SIG-M5 treated with dmso at 0.1 percent for 504 hours (cell line): ENCODE measurements around the gene CCL17.
A peak's percentile ranks its signal among the peaks of the same experiment; 100 is the strongest.
"Not testable (repeated sequence)": the region's sequence is repeated elsewhere in the genome, so short reads cannot be mapped to it uniquely, and the experiment has no call there.

Experiments
- DNase-seq: peaks from one replicate; lab custom pipeline; 2025; ENCODE audit not compliant: unreplicated experiment; lab: John Stamatoyannopoulos, UW

CCL17 gene

DNA sequence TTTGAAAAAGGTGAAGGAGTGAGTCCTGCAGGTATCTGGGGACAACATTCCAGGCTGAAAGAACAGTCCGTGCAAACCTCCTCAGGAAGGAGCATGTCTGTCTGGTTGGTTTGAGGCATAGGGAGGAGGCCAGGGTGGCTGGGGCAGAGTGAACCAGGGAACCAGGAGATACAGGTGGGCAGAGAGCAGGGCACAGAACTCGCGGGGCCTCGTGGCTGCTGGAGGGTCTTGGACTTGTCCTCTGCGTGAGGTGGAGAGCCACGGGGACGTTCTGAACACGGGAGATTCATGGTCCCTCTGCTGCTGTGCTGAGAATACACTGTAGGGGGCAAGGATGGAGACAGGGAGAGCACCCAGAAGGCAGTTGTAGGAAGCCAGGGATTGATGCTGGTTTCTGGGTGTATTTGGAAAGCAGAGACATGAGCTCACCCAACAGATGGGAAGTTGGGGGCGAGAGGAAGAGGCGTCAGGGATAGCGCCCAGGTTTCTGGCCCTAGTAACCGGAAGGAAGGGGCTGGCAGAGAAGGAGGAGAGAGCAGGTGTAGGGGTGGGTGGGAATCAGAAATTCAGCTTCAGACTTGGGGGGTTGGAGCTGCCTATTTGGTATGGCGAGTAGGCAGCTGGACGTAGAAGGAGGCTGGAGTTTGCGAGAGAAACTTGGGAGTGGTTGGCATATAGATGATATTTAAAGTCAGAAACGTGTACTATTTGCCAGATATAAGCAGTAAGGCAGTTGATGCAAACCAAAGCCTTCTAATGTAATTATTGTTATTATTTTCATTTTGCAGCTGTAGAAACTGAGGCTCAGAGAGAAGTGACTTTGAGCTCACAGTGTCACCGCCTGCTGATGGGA lies at the start of gene CCL17:
CCL17 (plus strand) TSS at position 803 of the 853 bp plus-strand sequence. CDS start 9,166 bp downstream, outside the sequence.
- DNase-seq, result no peak

DNA sequence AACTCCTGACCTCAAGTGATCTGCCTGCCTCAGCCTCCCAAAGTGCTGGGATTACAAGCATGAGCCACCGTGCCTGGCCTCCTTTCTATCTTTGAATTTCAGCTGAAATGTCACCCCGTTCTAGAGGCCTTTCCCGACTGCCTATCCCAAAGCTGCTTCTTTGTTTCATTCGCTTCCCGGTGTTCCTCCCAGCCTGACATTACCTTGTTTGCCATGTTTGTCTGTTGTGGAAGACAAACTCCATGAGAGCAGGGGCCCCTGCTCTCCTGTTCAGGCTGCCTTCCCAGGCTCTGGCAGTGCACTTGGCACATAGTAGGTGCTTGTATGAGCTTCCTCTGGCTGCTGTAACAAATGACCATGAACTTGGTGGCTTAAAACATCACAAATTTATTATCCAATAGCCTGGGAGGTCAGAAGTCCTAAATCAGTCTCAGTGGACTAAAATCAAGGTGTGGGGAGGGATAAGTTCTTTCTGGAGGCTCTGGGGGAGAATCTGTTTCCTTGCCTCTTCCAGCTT lies 48.6 kb upstream of the CCL17 start:
- no peak for DNase-seq

DNA sequence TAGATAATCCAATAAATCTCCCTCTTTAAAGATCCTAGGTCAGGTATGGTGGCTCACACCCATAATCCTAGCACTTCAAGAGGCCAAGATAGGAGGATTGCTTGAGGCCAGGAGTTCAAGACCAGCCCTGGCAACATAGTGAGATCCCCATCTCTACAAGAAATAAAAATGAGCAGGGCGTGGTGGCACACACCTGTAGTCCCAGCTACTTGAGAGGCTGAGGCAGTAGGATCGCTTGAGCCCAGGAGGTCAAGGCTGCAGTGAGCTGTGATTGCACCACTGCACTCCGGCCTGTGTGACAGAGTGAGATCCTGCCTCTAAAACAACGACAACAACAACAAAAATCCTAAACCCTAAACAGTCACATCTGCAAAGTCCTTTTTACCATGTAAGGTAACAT lies 48.0 kb upstream of the CCL17 start:
- DNase-seq, result no peak

DNA sequence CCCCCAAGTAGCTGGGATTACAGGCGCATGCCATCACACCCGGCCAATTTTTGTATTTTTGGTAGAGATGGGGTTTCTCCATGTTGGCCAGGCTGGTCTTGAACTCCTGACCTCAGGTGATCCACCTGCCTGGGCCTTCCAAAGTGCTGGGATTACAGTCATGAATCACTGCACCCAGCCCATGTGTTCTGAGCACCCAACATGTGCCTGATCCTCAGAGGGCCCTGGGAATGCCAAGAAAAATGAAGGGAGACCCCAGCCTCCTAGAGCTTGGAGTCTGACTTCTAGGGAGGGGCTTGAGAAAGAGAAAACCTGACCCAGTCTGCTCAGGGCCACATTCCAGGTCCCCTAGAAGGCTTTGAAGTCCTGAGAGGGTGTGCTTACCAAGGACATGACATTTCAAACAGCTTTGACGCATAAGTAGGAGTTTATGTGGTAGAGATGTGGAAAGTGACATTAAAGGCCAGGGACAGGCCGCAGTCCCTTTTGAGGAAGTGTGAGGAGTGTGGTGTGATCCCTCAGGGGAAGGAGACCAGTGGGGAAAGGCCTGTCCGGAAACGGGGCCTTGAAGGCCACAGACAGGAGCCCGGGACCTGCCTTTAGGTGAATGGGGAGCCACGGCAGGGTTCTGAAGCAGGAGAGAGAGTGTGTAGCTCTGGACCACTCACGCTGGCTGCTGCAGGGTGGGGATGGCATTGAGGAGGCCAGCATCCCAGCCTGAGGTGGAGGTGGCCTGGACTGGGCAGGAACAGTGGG lies 47.1 kb upstream of the CCL17 start:
- DNase-seq, result peak; percentile 12

DNA sequence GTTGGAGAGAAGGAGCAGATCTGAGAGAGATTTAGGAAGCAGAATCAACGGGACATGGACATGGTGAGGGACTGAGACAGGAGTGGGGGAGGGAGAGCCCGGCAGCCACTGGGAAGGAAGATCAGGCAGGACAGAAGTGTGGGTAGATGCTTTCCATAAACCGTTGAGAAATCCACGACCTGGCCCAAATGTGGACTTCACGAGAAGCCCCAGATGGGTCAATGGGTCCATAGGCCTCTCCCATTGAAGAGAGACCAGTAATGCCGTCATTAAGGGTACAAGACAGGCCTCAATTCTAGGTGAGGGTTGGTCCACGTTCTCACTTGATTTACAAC lies 46.5 kb upstream of the CCL17 start:
- no peak for DNase-seq

DNA sequence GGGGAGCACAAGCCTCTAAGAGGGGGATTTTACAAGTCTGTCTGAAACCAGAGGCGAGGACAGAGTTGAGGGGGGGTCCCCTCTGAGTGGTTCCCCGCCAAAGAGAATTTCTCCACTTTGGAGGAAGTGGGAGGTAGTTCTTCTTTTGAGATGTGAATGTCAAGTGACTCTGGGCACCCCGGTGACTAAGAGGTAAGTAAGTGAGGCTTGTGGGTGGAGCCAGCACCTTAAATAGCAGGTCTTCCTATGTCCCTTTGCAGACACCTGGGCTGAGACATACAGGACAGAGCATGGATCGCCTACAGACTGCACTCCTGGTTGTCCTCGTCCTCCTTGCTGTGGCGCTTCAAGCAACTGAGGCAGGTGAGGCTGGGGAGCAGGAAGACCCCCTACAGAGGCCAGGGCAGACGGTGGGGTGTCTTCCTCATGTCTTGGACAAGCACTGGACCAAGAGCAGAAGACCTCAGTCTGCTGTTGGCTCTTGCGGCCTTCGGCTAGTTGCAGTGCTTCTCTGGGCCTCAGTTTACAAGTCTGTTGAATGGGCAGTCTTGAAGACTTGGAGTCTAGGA lies 46.0 kb upstream of the CCL17 start, which contains the start of gene CCL22:
CCL22 (plus strand) TSS at position 257 of the 569 bp plus-strand sequence; CDS start at position 291, 34 bp downstream.
- DNase-seq, result no peak

DNA sequence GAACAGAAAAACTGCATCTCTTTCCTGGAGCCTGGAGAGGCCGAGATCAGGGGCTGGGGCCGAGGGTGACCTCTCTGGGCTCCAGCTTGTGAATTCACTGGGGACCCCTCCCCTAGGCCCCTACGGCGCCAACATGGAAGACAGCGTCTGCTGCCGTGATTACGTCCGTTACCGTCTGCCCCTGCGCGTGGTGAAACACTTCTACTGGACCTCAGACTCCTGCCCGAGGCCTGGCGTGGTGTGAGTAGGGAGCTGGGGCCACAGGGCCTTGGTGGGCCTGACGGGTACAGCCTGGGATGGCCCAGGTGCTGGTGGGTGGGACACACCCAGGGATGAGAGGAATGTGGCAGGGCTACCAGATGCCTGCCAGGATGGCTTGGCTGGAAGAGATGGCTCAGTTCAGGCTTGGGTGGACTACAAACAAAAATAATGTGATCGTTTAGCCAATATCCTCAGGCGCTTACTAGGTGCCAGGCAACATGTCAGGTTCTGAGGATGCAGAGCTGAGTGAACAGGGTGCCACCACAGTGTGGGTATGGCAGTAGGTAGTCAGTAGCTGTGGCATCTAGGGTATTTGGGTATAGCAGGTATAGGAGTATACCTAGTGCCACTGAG lies 44.1 kb upstream of the CCL17 start:
- DNase-seq, result no peak

DNA sequence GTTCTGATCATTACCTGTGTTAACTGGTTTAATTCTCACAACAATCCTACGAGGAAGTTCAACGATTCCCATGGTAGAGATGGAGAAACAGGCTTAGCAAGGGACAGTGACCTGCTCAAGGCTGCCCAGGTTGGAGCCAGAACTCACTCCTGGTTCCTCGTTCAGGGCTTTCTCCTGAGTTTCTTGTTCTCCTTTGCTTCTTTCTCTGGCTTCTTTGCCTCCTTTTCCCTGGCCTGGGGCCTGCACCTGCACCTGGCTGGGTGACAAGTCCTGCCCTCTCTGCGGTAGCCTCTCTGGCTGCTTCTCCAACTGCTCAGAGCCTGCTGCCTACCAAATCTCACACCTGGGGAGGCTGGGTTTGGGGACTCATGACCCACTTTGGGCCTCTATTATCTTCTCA lies 43.2 kb upstream of the CCL17 start:
- DNase-seq, result no peak

DNA sequence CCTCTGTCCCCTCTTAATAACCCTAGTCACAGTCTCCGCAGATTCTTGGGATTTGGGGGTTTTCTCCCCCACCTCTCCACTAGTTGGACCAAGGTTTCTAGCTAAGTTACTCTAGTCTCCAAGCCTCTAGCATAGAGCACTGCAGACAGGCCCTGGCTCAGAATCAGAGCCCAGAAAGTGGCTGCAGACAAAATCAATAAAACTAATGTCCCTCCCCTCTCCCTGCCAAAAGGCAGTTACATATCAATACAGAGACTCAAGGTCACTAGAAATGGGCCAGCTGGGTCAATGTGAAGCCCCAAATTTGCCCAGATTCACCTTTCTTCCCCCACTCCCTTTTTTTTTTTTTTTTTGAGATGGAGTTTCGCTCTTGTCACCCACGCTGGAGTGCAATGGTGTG lies 40.4 kb upstream of the CCL17 start:
- DNase-seq, result no peak

DNA sequence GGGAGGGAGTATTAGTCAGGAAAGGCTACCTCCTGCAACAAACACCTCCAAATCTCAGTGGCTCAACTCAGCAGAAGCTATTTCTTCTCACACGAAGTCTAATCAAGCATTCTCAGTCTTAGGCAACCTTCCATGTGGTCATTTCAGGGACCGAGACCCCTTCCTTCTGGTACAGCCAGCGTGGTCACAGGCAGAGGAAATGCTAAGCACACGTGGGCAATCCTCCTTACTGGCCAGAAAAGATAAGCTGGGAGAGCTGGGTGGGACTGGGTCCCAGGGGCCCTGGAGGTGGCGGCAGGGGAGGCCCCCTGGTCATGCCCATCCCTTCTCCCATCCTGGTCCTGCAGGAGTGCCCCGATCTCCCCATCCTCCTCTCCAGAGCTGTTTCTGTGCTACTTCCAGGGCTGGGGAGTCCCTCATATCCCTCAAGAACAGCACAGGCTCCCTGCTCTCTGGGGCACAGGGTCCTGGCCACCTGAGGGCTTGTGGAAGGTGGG lies 38.0 kb upstream of the CCL17 start:
- no peak for DNase-seq

DNA sequence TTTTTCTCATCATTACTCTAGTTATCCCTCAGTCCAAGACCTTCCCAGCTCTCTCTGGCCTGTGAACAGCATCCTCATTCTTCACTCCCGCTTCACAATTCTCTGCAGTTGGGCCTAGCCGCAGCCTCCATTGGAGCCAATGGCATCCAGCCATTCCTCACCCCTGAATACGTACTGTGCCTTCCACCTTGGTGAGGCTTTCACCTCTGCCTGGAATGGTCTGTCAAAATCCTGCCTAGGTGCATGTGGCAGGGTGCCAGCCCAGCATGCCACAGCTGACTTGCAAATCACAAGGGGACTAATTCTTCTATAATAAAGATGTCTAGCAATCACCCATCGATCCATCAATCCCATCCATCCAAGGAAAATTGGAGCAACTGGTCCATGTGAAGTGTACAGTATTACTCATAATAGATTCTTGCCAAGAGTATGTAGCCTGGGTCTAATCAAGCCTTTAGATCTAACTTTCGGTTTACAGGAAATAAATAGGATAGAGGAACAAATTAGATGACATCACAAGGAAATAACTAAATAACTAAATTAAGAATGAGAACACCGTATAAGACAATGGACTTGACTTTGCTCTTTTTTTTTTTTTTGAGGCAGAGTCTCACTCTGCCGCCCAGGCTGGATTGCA lies 37.3 kb upstream of the CCL17 start:
- no peak for DNase-seq

DNA sequence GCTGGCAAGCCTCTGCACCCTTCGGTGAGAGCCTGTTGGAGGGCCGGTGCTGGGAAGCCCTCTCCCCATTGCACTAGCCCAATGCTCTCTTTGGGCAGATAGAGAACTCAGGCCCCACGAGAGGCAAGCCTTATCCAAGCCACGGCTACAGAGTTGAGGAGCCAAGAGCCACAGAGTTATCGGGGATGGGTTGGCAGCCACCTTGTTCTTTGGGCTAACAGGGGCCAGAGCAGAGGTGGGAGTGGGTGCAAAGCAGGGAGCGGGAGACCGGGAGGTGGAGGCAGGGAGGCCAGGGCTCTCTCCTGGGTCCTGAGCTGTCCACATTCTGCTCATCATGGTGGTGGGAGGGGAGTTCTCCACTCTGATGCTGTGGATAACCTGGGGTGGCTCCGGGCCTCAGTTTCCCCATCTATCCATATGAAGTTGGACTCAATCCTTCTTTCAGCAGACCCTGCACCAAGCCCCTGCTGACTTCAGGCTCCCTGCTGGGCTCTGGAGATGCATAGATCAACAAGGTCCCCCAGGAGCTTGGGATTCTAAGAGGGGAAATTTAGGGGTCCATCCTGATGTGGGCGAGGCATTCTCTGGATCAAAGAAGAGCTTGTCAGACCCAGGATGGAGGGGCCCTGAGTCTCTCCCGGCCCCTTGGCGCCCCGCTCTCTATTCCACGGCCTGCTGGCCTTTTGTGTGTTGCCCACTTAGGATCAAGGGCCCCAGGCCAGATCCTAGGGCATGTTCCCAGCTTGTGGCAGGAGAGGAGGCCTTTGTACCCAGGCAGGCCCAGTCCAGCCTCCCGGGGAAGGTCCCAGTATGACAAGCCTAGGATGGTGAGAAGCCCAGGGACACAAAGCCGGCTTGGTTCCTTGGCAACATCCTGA lies 32.8 kb upstream of the CCL17 start:
- DNase-seq, result no peak

DNA sequence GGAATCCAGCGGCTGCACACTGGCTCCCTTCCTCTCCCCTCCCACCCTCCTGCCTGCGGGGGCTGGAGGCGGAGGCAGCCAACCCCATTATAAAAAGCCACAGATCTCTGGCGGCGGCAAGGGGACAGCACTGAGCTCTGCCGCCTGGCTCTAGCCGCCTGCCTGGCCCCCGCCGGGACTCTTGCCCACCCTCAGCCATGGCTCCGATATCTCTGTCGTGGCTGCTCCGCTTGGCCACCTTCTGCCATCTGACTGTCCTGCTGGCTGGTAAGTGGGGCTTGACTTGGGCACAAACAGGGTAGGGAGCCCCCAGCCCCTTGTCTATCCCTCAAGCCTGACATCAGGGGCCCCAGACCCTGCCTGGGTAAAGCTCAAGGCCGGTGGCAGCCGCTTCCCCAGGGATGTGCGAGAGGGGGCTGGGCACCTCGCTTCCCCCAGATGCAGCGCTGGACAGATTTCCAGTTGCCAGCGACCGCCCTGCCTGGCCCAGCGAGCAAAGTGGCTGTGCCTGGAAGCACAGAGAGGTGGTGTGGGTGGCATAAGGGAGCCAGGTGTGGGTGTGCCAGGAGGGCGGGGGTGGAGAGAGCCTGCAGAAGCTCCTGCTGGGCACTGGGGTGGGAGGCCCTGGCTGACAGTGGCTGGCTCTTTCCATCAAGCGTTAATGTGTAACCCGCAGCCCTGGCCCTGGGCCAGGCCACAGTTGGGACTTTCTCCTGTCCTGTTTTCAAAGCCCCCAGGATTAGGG lies 32.0 kb upstream of the CCL17 start, which contains the start of gene CX3CL1:
CX3CL1 (plus strand) TSS at position 119 of the 745 bp plus-strand sequence; CDS start at position 198, 79 bp downstream.
- DNase-seq, result no peak

DNA sequence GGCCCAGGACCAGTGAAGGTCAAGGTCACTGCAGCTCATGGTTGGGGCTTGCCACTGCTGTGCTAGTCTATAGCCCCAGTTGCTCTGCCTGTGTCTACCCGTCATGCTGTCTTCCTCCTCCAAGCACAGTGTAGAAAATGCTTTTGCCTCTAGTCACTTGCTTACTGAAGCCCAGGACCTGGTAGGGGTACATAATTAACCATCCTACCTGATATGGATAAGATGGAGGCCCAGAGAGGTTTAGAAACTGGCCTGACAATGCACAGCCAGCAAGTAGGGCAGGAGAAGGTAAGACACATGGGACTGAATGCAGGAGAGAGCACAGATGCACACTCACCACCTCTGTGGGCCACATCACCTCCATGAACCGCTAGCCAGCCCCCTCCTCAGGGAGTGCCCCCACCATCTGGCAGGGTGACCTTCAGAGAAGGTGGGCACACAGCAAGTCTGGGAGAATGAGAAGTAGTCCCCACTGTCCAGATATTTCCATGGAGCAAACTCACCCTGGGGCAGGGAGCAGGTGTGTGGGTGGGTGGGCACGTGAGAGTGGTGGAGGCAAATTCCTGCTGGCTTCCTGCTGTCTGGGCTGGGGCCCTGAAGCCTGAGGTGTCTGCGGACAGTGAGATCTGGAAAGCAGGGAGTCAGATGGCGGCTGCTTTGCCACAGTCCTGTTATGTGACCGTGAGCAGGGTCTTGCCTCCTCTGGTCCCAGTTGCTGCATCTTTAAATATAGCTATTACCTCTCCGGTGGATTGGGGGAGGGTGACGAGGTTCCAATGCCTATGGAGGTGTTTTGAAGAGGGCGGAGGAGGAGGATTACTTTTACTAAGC lies 31.2 kb upstream of the CCL17 start:
- no peak for DNase-seq

DNA sequence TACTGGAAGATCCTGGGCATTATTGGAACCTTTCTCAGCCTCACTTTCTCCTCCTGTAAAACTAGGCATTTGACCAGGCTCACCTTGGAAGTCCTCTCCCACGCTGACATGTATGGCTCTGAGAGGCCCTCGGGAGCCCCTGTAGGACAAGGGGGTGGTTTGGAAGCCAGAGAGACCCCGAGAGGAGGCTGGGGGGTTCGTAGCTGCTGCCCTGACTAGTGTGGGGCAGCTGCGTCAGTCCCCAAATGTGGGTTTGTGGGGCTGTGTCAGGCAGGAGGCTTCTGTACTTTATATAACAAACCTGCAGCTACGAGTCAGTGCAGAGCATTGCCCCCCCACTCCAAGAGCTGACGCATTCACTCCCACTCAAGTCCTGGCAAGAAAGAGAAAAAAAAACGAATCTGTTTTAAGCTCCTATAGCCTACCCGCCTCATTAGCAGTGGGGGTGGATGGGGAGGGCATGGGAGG lies 30.5 kb upstream of the CCL17 start:
- DNase-seq, result no peak

DNA sequence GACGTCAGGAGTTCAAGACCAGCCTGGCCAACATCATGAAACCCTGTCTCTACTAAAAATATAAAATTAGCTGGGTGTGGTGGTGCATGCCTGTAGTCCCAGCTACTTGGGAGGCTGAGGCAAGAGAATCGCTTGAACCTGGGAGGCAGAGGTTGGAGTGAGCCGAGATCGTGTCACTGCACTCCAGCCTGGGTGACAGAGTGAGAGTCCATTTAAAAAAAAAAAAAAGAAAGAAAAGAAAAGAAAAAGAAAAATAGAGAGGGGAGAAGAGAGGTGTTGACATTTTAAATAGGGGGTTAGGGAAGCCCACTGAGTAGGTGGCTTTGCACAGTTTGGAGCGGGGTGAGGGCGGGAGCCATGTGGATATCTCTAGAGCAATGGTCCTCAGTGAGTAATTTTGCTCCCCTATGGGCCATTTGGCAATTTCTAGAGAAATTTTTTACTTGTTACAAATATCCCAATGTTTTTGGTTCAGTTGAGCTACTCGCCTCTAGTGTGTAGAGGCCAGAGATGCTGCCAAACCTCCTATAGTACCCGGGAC lies 29.6 kb upstream of the CCL17 start:
- not testable (repeated sequence) for DNase-seq

DNA sequence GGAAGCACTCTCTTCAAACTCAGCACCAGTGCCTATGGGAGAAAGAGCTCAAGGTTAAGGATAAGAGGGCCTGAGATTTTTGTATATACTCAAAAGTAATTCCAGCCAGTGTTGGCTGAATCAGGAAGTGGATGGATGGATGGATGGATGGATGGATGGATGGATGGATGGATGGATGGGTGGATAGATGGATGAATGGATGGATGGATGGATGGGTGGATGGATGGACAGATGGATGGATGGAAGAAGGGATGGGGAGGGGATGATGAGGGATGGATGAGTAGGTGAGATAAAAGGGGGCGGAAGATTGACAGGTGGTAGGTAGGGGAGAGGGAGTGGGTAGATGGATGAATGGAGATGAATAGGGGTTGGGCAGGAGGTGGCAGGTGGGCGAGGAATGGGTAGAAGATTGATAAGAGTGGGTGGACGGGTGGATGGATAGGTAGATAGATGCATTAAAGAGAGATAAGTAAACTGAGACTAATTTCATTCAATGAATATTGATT lies 28.2 kb upstream of the CCL17 start:
- no peak for DNase-seq
